ENCODE measurements around the gene LMX1A. TPM values are rescaled to one million over a fixed set of nuclear protein-coding genes. Genes with fewer than 3 reads are reported as not detected.

The LMX1A gene
- polyA plus RNA-seq, 1 donor (not counting 4 experiments of a cell fraction or from before 2014, with no cell fraction given) = not detected

DNA sequence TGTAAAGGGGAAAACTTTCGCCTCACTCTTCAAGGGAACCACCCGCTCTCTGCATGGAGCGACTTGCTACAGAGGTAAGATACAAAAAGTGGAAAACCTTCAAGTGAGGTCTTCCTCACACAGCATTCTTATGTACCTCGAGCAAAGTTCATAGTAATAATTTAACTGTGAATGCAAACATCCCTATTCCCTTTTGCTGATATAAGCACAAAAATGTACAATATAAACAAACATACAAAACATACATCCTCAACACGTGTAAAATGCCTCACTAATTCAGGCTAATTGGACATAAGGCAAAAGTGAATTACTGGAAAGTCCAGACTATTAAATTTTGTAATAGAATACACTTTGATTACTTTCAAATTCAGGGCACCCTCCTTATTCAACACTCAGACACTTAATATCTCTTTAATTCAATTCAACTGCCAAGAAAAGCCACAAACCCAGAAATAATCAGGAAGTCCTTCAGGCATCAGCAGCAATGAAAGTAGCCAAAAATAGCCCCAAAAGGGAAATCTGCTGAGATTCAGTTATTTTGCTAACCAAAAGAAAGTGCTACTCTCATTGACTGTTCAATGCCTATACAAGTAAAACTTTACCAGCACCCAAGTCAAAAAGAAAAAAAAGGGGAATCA, 15.2 kb upstream of the LMX1A start:
- Histone ChIP-seq H3K4me2 (ENCODE audit: control insufficient read depth, extremely low read depth, insufficient read depth, low read depth, low read length) (no peak overlapping the region), H3K9ac (ENCODE audit: control insufficient read depth, extremely low read depth, insufficient read depth, low read length) (no peak overlapping the region), H3K9me3 (ENCODE audit: control insufficient read depth, low read depth, low read length) (no peaks in the 10 kb centered on the region), H3K4me3 (ENCODE audit: control insufficient read depth in 2 of 3, extremely low read depth in 1 of 3, insufficient read depth in 2 of 3, low read depth in 1 of 3, low read length in 3 of 3) (no peak overlapping the region), H3K36me3 (ENCODE audit: control insufficient read depth in 2 of 2, extremely low read depth in 1 of 2, insufficient read depth in 2 of 2, low read length in 2 of 2) (no peaks in the 10 kb centered on the region), H3K27ac (ENCODE audit: control insufficient read depth, insufficient read depth, low read length) (no peak overlapping the region), H3K4me1 (ENCODE audit: control insufficient read depth, extremely low read depth, insufficient read depth, low read length) (peaks cover 2% of the 10 kb centered on the region), H3K27me3 (ENCODE audit: control insufficient read depth, extremely low read depth, insufficient read depth, low read length) (peaks cover 53% of the 10 kb centered on the region), H3K79me2 (ENCODE audit: control insufficient read depth, insufficient read depth, low read length) (no peaks in the 10 kb centered on the region), H3K9me1 (ENCODE audit: control insufficient read depth, extremely low read depth, insufficient read depth, low read length) (no peaks in the 10 kb centered on the region), H4K20me1 (ENCODE audit: control insufficient read depth, extremely low read depth, insufficient read depth, low read length) (no peaks in the 10 kb centered on the region), H2AFZ (ENCODE audit: control insufficient read depth, low read length) (no peak overlapping the region)
- no peak for FAIRE-seq
- no peak for DNase-seq (ENCODE audit: low read depth, low spot score)
- no peak for TF ChIP-seq EZH2 (IDR thresholded peaks at IDR 0.05; ENCODE audit: low read length)
- TF ChIP-seq, protein P1, sequence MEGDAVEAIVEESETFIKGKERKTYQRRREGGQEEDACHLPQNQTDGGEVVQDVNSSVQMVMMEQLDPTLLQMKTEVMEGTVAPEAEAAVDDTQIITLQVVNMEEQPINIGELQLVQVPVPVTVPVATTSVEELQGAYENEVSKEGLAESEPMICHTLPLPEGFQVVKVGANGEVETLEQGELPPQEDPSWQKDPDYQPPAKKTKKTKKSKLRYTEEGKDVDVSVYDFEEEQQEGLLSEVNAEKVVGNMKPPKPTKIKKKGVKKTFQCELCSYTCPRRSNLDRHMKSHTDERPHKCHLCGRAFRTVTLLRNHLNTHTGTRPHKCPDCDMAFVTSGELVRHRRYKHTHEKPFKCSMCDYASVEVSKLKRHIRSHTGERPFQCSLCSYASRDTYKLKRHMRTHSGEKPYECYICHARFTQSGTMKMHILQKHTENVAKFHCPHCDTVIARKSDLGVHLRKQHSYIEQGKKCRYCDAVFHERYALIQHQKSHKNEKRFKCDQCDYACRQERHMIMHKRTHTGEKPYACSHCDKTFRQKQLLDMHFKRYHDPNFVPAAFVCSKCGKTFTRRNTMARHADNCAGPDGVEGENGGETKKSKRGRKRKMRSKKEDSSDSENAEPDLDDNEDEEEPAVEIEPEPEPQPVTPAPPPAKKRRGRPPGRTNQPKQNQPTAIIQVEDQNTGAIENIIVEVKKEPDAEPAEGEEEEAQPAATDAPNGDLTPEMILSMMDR (optimal IDR thresholded peaks at IDR 0.05 in 1 of 3, IDR thresholded peaks at IDR 0.05 in 1 of 3, conservative IDR thresholded peaks at IDR 0.05 in 1 of 3; ENCODE audit: extremely low read depth in 1 of 3, insufficient read depth in 2 of 3, low read length in 3 of 3) = no peak
- dilution Hi-C loops (cut with MboI; ENCODE audit: extremely low pct_ligation_motif_present, low sequenced_read_pairs) = no loop called here

DNA sequence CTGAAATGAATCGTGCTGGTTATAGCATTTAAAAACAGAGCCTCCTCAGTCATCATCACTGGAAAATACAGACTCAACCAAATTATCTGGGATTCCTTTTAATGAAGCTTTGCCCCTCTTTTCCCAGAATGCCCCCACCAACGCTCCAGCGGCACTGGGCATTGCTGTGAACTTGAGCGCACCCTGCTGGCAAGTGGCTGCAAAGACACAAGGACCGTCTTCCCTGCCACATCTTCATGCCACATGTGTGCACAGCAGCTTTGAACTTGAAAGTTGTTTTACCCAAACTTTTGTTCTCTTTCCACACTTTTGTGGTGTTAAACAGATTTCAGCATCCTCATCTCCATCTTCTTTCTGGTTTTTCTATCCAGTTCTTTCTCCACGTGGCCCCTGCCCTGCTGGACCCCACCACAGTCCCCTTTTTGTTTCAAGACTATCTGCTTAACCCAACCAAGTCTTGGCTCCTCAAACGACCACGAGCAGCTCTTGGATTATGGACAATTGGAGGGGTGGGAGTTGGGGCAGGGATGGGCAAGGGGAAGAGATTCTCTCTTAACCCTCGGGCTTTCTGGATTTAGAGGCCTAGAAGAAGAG, 12.8 kb upstream of the LMX1A start:
- DNase-seq (ENCODE audit: low read depth, low spot score) (no peak), FAIRE-seq (peak; percentile 85)
- H3K36me3 ChIP-seq (ENCODE audit: control insufficient read depth in 2 of 2, extremely low read depth in 1 of 2, insufficient read depth in 2 of 2, low read length in 2 of 2) = no peaks in the 10 kb centered on the region
- peaks cover 39% of the 10 kb centered on the region for H3K27me3 ChIP-seq (ENCODE audit: control insufficient read depth, extremely low read depth, insufficient read depth, low read length)
- no peaks in the 10 kb centered on the region for H3K9me3 ChIP-seq (ENCODE audit: control insufficient read depth, low read depth, low read length)
- H2AFZ ChIP-seq (ENCODE audit: control insufficient read depth, low read length) = no peak overlapping the region
- H4K20me1 ChIP-seq (ENCODE audit: control insufficient read depth, extremely low read depth, insufficient read depth, low read length) = no peaks in the 10 kb centered on the region
- no peaks in the 10 kb centered on the region for H3K79me2 ChIP-seq (ENCODE audit: control insufficient read depth, insufficient read depth, low read length)
- no peak overlapping the region for H3K9ac ChIP-seq (ENCODE audit: control insufficient read depth, extremely low read depth, insufficient read depth, low read length)
- no peaks in the 10 kb centered on the region for H3K9me1 ChIP-seq (ENCODE audit: control insufficient read depth, extremely low read depth, insufficient read depth, low read length)
- peaks cover 13% of the 10 kb centered on the region for H3K4me1 ChIP-seq (ENCODE audit: control insufficient read depth, extremely low read depth, insufficient read depth, low read length)
- H3K4me2 ChIP-seq (ENCODE audit: control insufficient read depth, extremely low read depth, insufficient read depth, low read depth, low read length) = no peak overlapping the region
- no peak for TF ChIP-seq EZH2 (IDR thresholded peaks at IDR 0.05; ENCODE audit: low read length)
- TF ChIP-seq, protein P1 (optimal IDR thresholded peaks at IDR 0.05 in 1 of 3, IDR thresholded peaks at IDR 0.05 in 1 of 3, conservative IDR thresholded peaks at IDR 0.05 in 1 of 3; ENCODE audit: extremely low read depth in 1 of 3, insufficient read depth in 2 of 3, low read length in 3 of 3) = peak; percentile 90 to 96 (median 95)
- H3K27ac ChIP-seq (ENCODE audit: control insufficient read depth, insufficient read depth, low read length) = no peak overlapping the region
- dilution Hi-C loops (cut with MboI; ENCODE audit: extremely low pct_ligation_motif_present, low sequenced_read_pairs) = loop anchor here (10.0 kb wide), 1 partner anchor 225 kb away; no protein-coding TSS in a partner anchor
- H3K4me3 ChIP-seq (ENCODE audit: control insufficient read depth in 2 of 3, extremely low read depth in 1 of 3, insufficient read depth in 2 of 3, low read depth in 1 of 3, low read length in 3 of 3) = no peak overlapping the region

Data from keratinocyte (primary cell).